Esophagus muscularis mucosa (tissue), 4 donors: ENCODE data around the gene MAGI3.

ENCODE experiments used
- CTCF ChIP-seq, 3 experiments: fragments of 200-600 bp in 2 of 3; fragments of 450-650 bp in 1 of 3; sonication (generic) in 2 of 3; IDR thresholded peaks; one replicate each; pipeline ENCODE4 v1.5.1; 2017 to 2019; ENCODE audit warnings: antibody characterized with exemption in 3 of 3, mild to moderate bottlenecking in 2 of 3, moderate library complexity in 1 of 3
- EP300 ChIP-seq: sonication (generic); formaldehyde crosslinking; IDR thresholded peaks from one replicate; pipeline ENCODE4 v1.6.1; 2017; ENCODE audit warnings: antibody characterized with exemption
- POLR2A ChIP-seq: fragments of 450-650 bp; IDR thresholded peaks from one replicate; pipeline ENCODE4 v1.6.1; 2017; ENCODE audit warnings: antibody characterized with exemption, moderate library complexity, mild to moderate bottlenecking, low read depth
- POLR2AphosphoS5 ChIP-seq, 2 donors: sonication (generic); formaldehyde crosslinking; IDR thresholded peaks; one replicate each; pipeline ENCODE4 v1.6.1; 2017; ENCODE audit warnings: antibody characterized with exemption in 2 of 2

GRCh38 chr1:113396585-113396984, 6.3 kb downstream of the MAGI3 start:
- no peak for TF ChIP-seq POLR2AphosphoS5 (IDR thresholded peaks at IDR 0.05)
- TF ChIP-seq CTCF (IDR thresholded peaks at IDR 0.05), result no peak
- TF ChIP-seq POLR2A, result no peak
- no peak for TF ChIP-seq EP300
